ENCODE measurements around the gene POU1F1.
"Not testable (repeated sequence)": the region's sequence is repeated elsewhere in the genome, so short reads cannot be mapped to it uniquely, and the experiment has no call there.

The POU1F1 gene

DNA sequence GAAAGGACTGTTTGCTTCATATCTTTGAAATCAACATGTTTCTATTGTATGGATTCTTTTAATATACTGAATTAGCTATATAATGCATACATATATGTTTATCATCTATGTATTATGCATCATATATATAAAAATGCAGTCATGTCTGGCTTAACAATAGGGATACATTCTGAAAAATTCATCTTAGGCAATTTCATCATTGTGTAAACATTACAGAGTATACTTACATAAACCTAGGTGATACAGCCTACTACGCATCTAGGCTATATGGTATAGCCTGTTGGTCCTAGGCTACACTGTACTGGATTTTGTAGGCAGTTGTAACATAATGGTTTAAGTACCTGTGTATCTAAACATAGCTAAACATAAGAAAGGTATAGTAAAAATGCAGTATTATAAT, 27.6 kb downstream of the POU1F1 start:
- no peak for DNase-seq

DNA sequence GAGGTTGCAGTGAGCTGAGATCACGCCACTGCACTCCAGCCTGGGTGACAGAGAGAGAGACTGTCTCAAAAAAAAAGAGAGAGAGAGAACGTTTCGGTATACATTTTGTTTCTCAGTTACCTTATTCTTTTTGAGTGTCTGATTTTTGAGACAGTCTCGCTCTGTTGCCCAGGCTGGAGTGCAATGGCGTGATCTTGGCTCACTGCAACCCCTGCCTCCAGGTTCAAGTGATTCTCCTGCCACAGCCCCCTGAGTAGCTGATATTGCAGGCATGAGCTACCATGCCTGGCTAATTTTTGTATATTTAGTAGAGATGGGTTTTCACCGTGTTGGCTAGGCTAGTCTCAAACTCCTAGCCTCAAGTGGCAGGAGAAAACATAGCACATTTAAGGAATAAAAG, 28.2 kb downstream of the POU1F1 start:
- DNase-seq: not testable (repeated sequence)

DNA sequence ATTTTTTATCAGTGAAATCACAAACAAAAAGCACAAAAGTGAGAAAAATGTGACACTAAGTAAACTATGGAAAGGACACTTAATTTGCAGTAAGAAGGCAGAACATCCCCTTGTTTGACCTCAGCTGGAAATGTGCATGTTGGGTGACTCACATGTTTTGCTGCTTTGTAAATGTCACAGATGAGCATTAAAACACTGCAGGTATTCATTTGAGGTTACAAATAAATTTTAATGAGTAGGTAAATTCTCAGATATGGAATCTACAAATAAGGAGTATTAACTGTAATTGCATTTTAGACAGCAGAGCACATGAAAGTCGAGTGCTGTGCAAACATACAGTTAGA, 29.0 kb downstream of the POU1F1 start:
- no peak for DNase-seq

DNA sequence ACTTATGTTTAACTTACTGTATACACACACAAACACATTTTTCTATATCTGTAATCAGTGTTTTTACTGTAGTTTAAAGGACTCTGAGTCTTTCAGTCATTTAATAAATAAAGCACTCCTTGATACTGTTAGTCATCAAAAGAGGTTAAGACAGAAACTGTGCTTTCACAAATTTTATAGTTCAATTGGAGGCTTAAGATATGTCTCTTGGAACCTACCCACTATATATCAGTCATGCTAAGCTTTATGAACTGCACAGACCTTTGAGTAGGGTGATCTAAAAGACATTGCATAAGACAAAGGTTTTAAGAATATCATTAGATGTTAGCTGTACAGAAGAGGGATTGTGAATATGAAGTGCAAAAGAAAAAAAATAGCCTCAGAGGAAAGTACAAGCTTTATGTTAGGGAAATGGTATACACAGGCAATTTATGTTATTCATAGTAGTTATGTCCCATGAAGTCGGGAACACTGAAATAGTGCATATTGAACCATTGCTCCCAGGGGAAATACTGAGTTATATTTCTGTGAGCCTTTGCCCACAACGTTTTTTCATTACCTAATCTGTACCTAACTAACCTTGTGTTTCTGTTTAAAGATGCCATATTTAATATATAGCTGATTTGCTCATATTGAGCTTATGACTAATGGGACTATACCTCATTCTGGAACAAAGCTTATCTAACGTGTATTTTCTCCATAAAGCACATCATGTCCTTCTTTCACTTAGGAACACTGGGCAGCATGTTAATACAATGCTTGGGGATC, 29.5 kb downstream of the POU1F1 start:
- DNase-seq: no peak

- DNase-seq: no peak
These were observed 40.3 kb downstream of the POU1F1 start for GRCh38 chr3:87236093-87236492.

- DNase-seq: no peak
These were observed 42.6 kb downstream of the POU1F1 start for GRCh38 chr3:87233805-87234204.

- DNase-seq: no peak
These were observed 47.3 kb downstream of the POU1F1 start for GRCh38 chr3:87229113-87229512.

DNA sequence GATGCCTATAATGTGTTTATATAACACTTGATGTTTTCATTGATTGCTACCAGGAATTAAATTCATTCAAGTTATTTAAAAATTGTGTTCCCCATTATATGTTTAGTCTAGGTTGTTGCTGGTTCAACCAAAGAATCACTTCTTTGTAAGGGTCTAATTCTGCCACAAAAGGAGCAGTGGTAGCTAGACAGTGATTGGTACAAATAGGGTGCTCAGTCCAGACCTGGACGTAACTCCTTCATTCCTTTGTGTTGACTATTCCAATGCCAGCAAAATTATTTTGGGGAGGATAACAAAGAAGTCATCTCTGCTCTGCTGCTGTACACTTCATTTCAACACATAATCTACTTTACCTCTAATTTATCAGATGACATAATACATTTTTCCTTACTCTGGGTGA, 48.1 kb downstream of the POU1F1 start:
- DNase-seq: no peak

- DNase-seq: no peak
These were observed 48.6 kb downstream of the POU1F1 start for GRCh38 chr3:87227835-87228144.

- DNase-seq: peak; percentile 97
These were observed 49.1 kb downstream of the POU1F1 start, which contains the start of gene CHMP2B for GRCh38 chr3:87227104-87227834. CHMP2B (plus strand) TSS chr3:87227309; CDS start chr3:87227523, 214 bp downstream.

- DNase-seq: no peak
These were observed 50.7 kb downstream of the POU1F1 start for GRCh38 chr3:87225659-87226058.

GRCh38 chr3:87219611-87220010, 56.8 kb downstream of the POU1F1 start:
- no peak for DNase-seq

- no peak for DNase-seq
These were observed 57.8 kb downstream of the POU1F1 start for GRCh38 chr3:87218560-87218959.
